Activated CD8-positive, alpha-beta memory T cell treated with anti-CD3 and anti-CD28 coated beads for 48 hours (primary cell): ENCODE data around the gene TSPAN4.

ENCODE experiments used
- DNase-seq, 3 experiments: peaks; one replicate each; pipeline ENCODE4 v3.0.0-alpha.2; 2020; ENCODE audit warnings: low read depth in 2 of 3, low spot score in 2 of 3

TSPAN4 gene

GRCh38 chr11:905952-906351, 63.3 kb downstream of the TSPAN4 start:
- no peak for DNase-seq

- no peak for DNase-seq
Measured at GRCh38 chr11:907668-908067, 65.0 kb downstream of the TSPAN4 start.

- DNase-seq: no peak
Measured at GRCh38 chr11:908273-908672, 65.6 kb downstream of the TSPAN4 start.

- no peak for DNase-seq
Measured at GRCh38 chr11:909406-909805, 66.8 kb downstream of the TSPAN4 start.

- DNase-seq: no peak
Measured at GRCh38 chr11:910044-910588, 67.5 kb downstream of the TSPAN4 start.

GRCh38 chr11:910589-911030, 68.0 kb downstream of the TSPAN4 start, which contains the start of gene CHID1:
Gene CHID1, minus strand, starts transcription at chr11:910810. Its CDS starts 5,994 bp downstream, at chr11:904816.
- DNase-seq: peak; percentile 69 to 88 (median 76)

GRCh38 chr11:911031-911889, 68.6 kb downstream of the TSPAN4 start:
- DNase-seq: peak; percentile 24 to 45 (median 30)

GRCh38 chr11:911890-912219, 69.2 kb downstream of the TSPAN4 start:
- DNase-seq: no peak

- DNase-seq: no peak
Measured at GRCh38 chr11:912266-912665, 69.6 kb downstream of the TSPAN4 start.

- DNase-seq: no peak
Measured at GRCh38 chr11:913043-913442, 70.4 kb downstream of the TSPAN4 start.

GRCh38 chr11:914204-914603, 71.6 kb downstream of the TSPAN4 start:
- no peak for DNase-seq

- DNase-seq: no peak
Measured at GRCh38 chr11:914747-915501, 72.3 kb downstream of the TSPAN4 start.
